Measurements from ENCODE around the gene ATF7. TPM values are rescaled to one million over a fixed set of nuclear protein-coding genes. Genes with fewer than 3 reads are reported as not detected.

The ATF7 gene
- total and polyA plus RNA-seq, 9 of the 15 experiments (the other 6 are each of a cell fraction or from before 2014, with no cell fraction given): 10.6 to 30.4 (median 20.7) TPM

DNA sequence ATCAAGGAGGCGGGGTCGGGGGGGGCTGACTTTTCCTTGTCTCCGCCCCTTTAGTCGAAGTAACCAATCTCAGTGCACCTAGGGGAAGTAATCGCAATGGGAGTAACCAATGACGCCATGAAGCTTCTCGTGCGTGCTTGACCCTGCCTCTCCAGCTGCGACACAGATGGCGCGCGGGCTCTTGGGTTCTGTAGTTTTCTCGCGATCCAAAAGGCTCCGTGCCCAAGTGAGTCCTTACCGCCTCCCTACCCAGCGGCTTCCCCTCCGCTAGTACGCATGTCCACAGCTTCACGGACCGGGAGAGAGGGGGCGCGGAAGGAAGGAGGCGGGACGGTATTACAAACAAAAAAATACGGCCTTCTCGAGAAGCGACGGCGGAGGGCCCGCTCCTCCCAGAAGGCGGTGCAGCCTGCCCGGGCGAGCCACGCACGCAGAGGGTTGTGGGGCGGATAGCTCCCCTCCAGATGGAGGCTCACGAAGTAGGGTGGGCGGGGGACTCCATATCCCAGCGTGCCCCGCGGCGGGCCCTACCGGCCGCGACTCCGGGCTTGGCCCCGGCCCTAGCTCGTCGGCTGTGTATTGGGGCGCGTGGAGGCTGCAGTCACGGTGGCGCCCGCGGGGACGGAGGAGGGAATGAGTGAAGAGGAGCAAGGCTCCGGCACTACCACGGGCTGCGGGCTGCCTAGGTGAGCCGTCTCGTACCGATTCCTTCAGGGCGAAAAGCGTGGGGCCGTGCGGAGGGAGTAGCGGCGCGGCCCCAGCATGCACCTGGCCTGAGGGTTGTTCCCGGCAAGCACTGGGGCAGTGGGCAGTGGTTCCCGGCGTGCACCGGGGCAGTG, 125.2 kb downstream of the ATF7 start, which contains the start of gene TARBP2 (continued):
- TF ChIP-seq, protein P1, sequence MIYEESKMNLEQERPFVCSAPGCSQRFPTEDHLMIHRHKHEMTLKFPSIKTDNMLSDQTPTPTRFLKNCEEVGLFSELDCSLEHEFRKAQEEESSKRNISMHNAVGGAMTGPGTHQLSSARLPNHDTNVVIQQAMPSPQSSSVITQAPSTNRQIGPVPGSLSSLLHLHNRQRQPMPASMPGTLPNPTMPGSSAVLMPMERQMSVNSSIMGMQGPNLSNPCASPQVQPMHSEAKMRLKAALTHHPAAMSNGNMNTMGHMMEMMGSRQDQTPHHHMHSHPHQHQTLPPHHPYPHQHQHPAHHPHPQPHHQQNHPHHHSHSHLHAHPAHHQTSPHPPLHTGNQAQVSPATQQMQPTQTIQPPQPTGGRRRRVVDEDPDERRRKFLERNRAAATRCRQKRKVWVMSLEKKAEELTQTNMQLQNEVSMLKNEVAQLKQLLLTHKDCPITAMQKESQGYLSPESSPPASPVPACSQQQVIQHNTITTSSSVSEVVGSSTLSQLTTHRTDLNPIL (CRISPR knock-in tag; IDR thresholded peaks at IDR 0.05): no peak
- TF ChIP-seq ZC3H4 (CRISPR knock-in tag; IDR thresholded peaks at IDR 0.05; ENCODE audit: borderline replicate concordance) (peak; percentile 42; the same call in 1 of the 2 replicates), CREB1 (IDR thresholded peaks at IDR 0.05) (peak; percentile 96), CREB1 (CRISPR knock-in tag; IDR thresholded peaks at IDR 0.05) (peak; percentile 91), ZNF354B (CRISPR knock-in tag; IDR thresholded peaks at IDR 0.05) (no peak), BHLHE40 (IDR thresholded peaks at IDR 0.05; ENCODE audit: low read length) (peak; percentile 79), SMARCB1 (IDR thresholded peaks at IDR 0.05; ENCODE audit: insufficient read length, low read depth) (no peak), SRSF3 (IDR thresholded peaks at IDR 0.05; ENCODE audit: insufficient read depth, low read length) (no peak), SNAPC5 (CRISPR knock-in tag; IDR thresholded peaks at IDR 0.05) (no peak), ZNF184 (CRISPR knock-in tag; IDR thresholded peaks at IDR 0.05) (no peak), HDAC1 (IDR thresholded peaks at IDR 0.05) (peak in 1 of 2 experiments; percentile 89; a peak in 1 of 4 replicates), MEIS2 (IDR thresholded peaks at IDR 0.05; ENCODE audit: partially characterized antibody) (no peak), ZBED1 (IDR thresholded peaks at IDR 0.05) (no peak), DNMT1 (IDR thresholded peaks at IDR 0.05) (no peak), NFIC (IDR thresholded peaks at IDR 0.05) (no peak), CHD4 (IDR thresholded peaks at IDR 0.05; ENCODE audit: insufficient read depth, insufficient replicate concordance, low read depth, low read length, poor library complexity, severe bottlenecking) (no peak), GABPA (tag; conservative IDR thresholded peaks at IDR 0.05; ENCODE audit: low read depth) (peak; percentile 60), ZNF143 (CRISPR knock-in tag; IDR thresholded peaks at IDR 0.05) (peak; percentile 89), PHB2 (IDR thresholded peaks at IDR 0.05; ENCODE audit: low read depth) (no peak), ZC3H11A (IDR thresholded peaks at IDR 0.05; ENCODE audit: low read depth, low read length) (no peak), TBP (optimal IDR thresholded peaks at IDR 0.05; ENCODE audit: low read depth, low read length) (peak; percentile 75), NR4A1 (CRISPR knock-in tag; IDR thresholded peaks at IDR 0.05) (peak; percentile 87; the same call in 1 of the 2 replicates), NR4A1 (tag; IDR thresholded peaks at IDR 0.05) (peak; percentile 81; the same call in 1 of the 2 replicates), HINFP (tag; conservative IDR thresholded peaks at IDR 0.05; ENCODE audit: low read depth) (no peak)
- TF ChIP-seq, protein P2, sequence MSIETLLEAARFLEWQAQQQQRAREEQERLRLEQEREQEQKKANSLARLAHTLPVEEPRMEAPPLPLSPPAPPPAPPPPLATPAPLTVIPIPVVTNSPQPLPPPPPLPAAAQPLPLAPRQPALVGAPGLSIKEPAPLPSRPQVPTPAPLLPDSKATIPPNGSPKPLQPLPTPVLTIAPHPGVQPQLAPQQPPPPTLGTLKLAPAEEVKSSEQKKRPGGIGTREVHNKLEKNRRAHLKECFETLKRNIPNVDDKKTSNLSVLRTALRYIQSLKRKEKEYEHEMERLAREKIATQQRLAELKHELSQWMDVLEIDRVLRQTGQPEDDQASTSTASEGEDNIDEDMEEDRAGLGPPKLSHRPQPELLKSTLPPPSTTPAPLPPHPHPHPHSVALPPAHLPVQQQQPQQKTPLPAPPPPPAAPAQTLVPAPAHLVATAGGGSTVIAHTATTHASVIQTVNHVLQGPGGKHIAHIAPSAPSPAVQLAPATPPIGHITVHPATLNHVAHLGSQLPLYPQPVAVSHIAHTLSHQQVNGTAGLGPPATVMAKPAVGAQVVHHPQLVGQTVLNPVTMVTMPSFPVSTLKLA (conservative IDR thresholded peaks at IDR 0.05): peak; percentile 94 to 96

Measured in K562 (cell line).